GM12878 (cell line): ENCODE data around the gene RNF169. TPM values are rescaled to one million over a fixed set of nuclear protein-coding genes. Genes with fewer than 3 reads are reported as not detected.
"Not testable (repeated sequence)": the region's sequence is repeated elsewhere in the genome, so short reads cannot be mapped to it uniquely, and the experiment has no call there.

Source experiments
- ATAC-seq: fragments of 200-7000 bp; cut with Tn5 transposase; 3 replicates; pipeline ENCODE4 v1.9.1; 2020; ENCODE audit warnings: mild to moderate bottlenecking, moderate library complexity
- BruUV-seq: library from RNA; stranded (reverse); fragments of 400-500 nt; replicated peaks from 2 replicates; lab custom pipeline; 2021; lab: Mats Ljungman, UMichigan
- CTCF ChIA-PET: fragments of 300-600 bp; sonication (Branson Sonifier 250); formaldehyde crosslinking; extraction: SDS; loops from one replicate; lab custom pipeline; 2021; ENCODE audit warnings: inconsistent platforms; lab: Yijun Ruan, JAX
- POLR2A ChIA-PET: fragments of 350-600 bp; formaldehyde crosslinking; extraction: SDS; loops from one replicate; lab custom pipeline; 2021; ENCODE audit warnings: inconsistent platforms; lab: Charles Lee
- RAD21 ChIA-PET: fragments of 300-600 bp; sonication (Branson Sonifier 250); formaldehyde crosslinking; loops from one replicate; lab custom pipeline; 2023; ENCODE audit warnings: antibody characterized with exemption; ENCODE audit not compliant: unreplicated experiment; lab: Charles Lee
- SMC1A ChIA-PET: fragments of 300-600 bp; sonication (Branson Sonifier 250); formaldehyde crosslinking; loops from one replicate; lab custom pipeline; 2023; ENCODE audit not compliant: unreplicated experiment, uncharacterized antibody; lab: Charles Lee
- DNase-seq: peaks from one replicate; pipeline ENCODE4 v3.0.0-alpha.2; 2011; ENCODE audit warnings: low read depth, low spot score
- FAIRE-seq: peaks from 3 replicates; lab custom pipeline; 2011; peaks lifted over from hg19 to GRCh38; lab: Jason Lieb, UNC
- H2AFZ ChIP-seq: 2 replicates; pipeline ENCODE4 v1.6.0; 2011; ENCODE audit warnings: low read depth, low read length, control low read depth; ENCODE audit not compliant: control insufficient read depth
- H3K27ac ChIP-seq: 2 replicates; pipeline ENCODE4 v1.5.1; 2011; ENCODE audit warnings: control low read depth; ENCODE audit not compliant: control insufficient read depth, insufficient read depth
- H3K27me3 ChIP-seq, 2 experiments: replicated peaks in 1 of 2; 2 replicates each; pipeline versions ENCODE4 v1.6.0 to v1.6.1; 2011; ENCODE audit warnings: low read length in 1 of 2; ENCODE audit not compliant: control insufficient read depth in 2 of 2, insufficient read depth in 2 of 2
- H3K36me3 ChIP-seq, 2 experiments: 2 replicates each; pipeline ENCODE4 v1.5.1; 2011; ENCODE audit warnings: low read length in 1 of 2; ENCODE audit not compliant: control insufficient read depth in 2 of 2, insufficient read depth in 2 of 2
- H3K4me1 ChIP-seq: 2 replicates; pipeline ENCODE4 v1.6.1; 2011; ENCODE audit warnings: mild to moderate bottlenecking, low read length, moderate library complexity, mixed read lengths; ENCODE audit not compliant: control insufficient read depth, insufficient read depth
- H3K4me2 ChIP-seq: 2 replicates; pipeline ENCODE4 v1.6.0; 2011; ENCODE audit warnings: control low read depth; ENCODE audit not compliant: control insufficient read depth, insufficient read depth
- H3K4me3 ChIP-seq: fragments of 200-600 bp; sonication (generic); 2 replicates; pipeline ENCODE4 v1.5.1; 2016
- H3K79me2 ChIP-seq: 2 replicates; pipeline ENCODE4 v1.6.0; 2011; ENCODE audit warnings: low read length; ENCODE audit not compliant: control insufficient read depth, insufficient read depth
- H3K9ac ChIP-seq: 2 replicates; pipeline ENCODE4 v1.8.0; 2011; ENCODE audit warnings: low read length, control low read depth, mixed read lengths; ENCODE audit not compliant: control insufficient read depth, insufficient read depth
- H3K9me3 ChIP-seq: replicated peaks from 3 replicates; pipeline ENCODE4 v1.5.1; 2011; ENCODE audit warnings: mild to moderate bottlenecking, low read length; ENCODE audit not compliant: control insufficient read depth, insufficient read depth
- H4K20me1 ChIP-seq: 2 replicates; pipeline ENCODE4 v1.6.0; 2011; ENCODE audit not compliant: control insufficient read depth, insufficient read depth
- CBX5 ChIP-seq: sonication (generic); IDR thresholded peaks from 2 replicates; pipeline ENCODE4 v1.6.1; 2016; ENCODE audit warnings: low read depth, moderate library complexity, mild to moderate bottlenecking, inconsistent platforms
- MXI1 ChIP-seq: fragments of 150-350 bp; IDR thresholded peaks from 2 replicates; pipeline ENCODE4 v1.6.1; 2011; ENCODE audit warnings: low read depth, mild to moderate bottlenecking, inconsistent platforms, low read length, improper control_type of control experiment
- PAX8 ChIP-seq: fragments of 450-650 bp; IDR thresholded peaks from 2 replicates; pipeline ENCODE4 v1.6.1; 2017; ENCODE audit warnings: mild to moderate bottlenecking, moderate library complexity
- POU2F2 ChIP-seq: IDR thresholded peaks from 3 replicates; pipeline ENCODE4 v1.6.1; 2011; ENCODE audit warnings: low read depth, mild to moderate bottlenecking, low read length, borderline replicate concordance
- RAD21 ChIP-seq: IDR thresholded peaks from 2 replicates; pipeline ENCODE4 v1.6.1; 2011; ENCODE audit warnings: mild to moderate bottlenecking, low read depth, low read length, moderate library complexity; ENCODE audit not compliant: insufficient read depth
- WGBS: methylation state at CpG from one replicate; pipeline ENCODE4 v1.1.6; 2016; ENCODE audit warnings: low lambda C conversion rate; ENCODE audit not compliant: insufficient replicate concordance, insufficient coverage; ENCODE audit errors: missing lambda C conversion rate; 5-methylcytosine and 5-hydroxymethylcytosine counted together
- in situ Hi-C: fragments of 300-500 bp; cut with MboI; formaldehyde crosslinking; loops from 9 replicates; pipeline ENCODE4 v1.14.3; 2018; ENCODE audit warnings: mixed read lengths
- intact Hi-C: fragments of 100-400 bp; cut with micrococcal nuclease; formaldehyde crosslinking; loops from one replicate; pipeline ENCODE4 v1.14.2; 2022; ENCODE audit not compliant: unreplicated experiment
- polyA plus RNA-seq, 11 experiments: library from polyadenylated mRNA; depleted of rRNA in 4 of 11; unstranded in 6 of 11; stranded (reverse) in 5 of 11; fragments of >200 nt; fragmentation: Nextera tagmentation in 4 of 11; fragmentation: Illumina TruSeq in 1 of 11; extraction: Ambion mirVana in 4 of 11; extraction: Trizol in 1 of 11; gene quantifications; 1 replicate in 1 of 11; 2 replicates in 10 of 11; pipeline versions ENCODE4 v1.2.1 to v1.2.3, GENCODE V29; 2011 to 2016; ENCODE audit warnings: inconsistent platforms in 2 of 11, missing spikeins in 2 of 11, low read depth in 1 of 11
- total RNA-seq, 4 experiments: library from RNA; depleted of rRNA in 3 of 4; stranded (reverse); fragments of >200 nt in 3 of 4; fragmentation: Illumina TruSeq in 1 of 4; extraction: Trizol in 1 of 4; gene quantifications; 2 replicates each; pipeline versions ENCODE4 v1.2.1 to v1.2.3, GENCODE V29; 2013 to 2021
- TF ChIP-seq, protein P1 (sequence below): fragments of 450-650 bp; formaldehyde crosslinking; IDR thresholded peaks from 2 replicates; pipeline ENCODE4 v1.4.0; 2022; ENCODE audit warnings: mild to moderate bottlenecking, moderate library complexity
- TF ChIP-seq, protein P2 (sequence below): fragments of 450-650 bp; IDR thresholded peaks from 2 replicates; pipeline ENCODE4 v1.6.1; 2016; ENCODE audit warnings: mild to moderate bottlenecking, moderate library complexity, borderline replicate concordance

Gene RNF169
- total and polyA plus RNA-seq, 10 of the 15 experiments (the other 5 are each of a cell fraction or from before 2014, with no cell fraction given): 0.32 to 13.2 (median 6.4) TPM

DNA sequence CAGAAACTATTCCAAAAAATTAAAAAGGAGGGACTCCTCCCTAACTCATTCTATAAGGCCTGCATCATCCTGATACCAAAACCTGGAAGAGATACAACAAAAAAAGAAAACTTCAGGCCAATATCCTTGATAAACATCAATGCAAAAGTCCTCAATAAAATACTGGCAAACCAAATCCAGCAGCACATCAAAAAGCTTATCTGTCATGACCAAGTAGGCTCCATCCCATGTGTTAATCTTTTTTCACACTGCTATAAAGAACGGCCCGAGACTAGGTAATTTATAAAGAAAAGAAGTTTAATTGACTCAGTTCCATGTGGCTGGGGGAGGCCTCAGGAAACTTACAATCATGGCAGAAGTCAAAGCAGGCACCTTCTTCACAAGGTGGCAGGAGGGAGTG, 76.9 kb downstream of the RNF169 start:
- H3K4me2 ChIP-seq, H3K9ac ChIP-seq, H4K20me1 ChIP-seq, FAIRE-seq, BruUV-seq, H3K27me3 ChIP-seq, ATAC-seq, DNase-seq, RAD21 ChIA-PET, POLR2A ChIA-PET, H3K4me1 ChIP-seq, H3K4me3 ChIP-seq, in situ Hi-C loops, intact Hi-C loops, SMC1A ChIA-PET, H3K27ac ChIP-seq, H2AFZ ChIP-seq, H3K79me2 ChIP-seq: not testable (repeated sequence)
- CTCF ChIA-PET: interaction anchor here (0.5 kb wide), 1 partner anchor 603 kb away, joined by 3 read pairs; no protein-coding TSS in a partner anchor
- 100% methylated on average over 2 of the region's 2 CpGs for WGBS
- H3K36me3 ChIP-seq: peaks cover 1 to 22% of the 10 kb centered on the region in 2 experiments; a peak in 3 of 4 replicates
- H3K9me3 ChIP-seq: peaks cover 19% of the 10 kb centered on the region

DNA sequence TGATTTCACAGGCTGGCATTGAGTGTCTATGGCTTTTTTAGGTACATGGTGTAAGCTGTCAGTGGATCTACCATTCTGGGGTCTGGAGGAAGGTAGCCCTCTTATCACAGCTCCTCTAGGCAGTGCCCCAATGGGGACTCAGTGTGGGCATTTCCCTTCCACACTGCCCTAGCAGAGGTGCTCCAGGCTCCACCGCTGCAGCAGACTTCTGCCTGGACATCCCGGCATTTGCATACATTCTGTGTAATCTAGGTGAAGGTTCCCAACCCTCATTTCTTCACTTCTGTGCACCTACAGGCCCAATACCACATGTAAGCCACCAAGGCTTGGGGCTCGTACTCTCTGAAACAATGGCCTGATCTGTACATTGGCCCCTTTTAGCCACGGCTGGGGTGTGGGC, 78.3 kb downstream of the RNF169 start:
- in situ Hi-C loops (no loop called here), intact Hi-C loops (no loop called here)
- WGBS: 98% methylated on average over 4 of the region's 4 CpGs
- BruUV-seq: no TSS peak
- no peak for TF ChIP-seq MXI1
- no peak for TF ChIP-seq RAD21
- TF ChIP-seq CBX5: peak; percentile 71; the same call in 1 of the 2 replicates
- TF ChIP-seq PAX8: no peak
- TF ChIP-seq, protein P1, sequence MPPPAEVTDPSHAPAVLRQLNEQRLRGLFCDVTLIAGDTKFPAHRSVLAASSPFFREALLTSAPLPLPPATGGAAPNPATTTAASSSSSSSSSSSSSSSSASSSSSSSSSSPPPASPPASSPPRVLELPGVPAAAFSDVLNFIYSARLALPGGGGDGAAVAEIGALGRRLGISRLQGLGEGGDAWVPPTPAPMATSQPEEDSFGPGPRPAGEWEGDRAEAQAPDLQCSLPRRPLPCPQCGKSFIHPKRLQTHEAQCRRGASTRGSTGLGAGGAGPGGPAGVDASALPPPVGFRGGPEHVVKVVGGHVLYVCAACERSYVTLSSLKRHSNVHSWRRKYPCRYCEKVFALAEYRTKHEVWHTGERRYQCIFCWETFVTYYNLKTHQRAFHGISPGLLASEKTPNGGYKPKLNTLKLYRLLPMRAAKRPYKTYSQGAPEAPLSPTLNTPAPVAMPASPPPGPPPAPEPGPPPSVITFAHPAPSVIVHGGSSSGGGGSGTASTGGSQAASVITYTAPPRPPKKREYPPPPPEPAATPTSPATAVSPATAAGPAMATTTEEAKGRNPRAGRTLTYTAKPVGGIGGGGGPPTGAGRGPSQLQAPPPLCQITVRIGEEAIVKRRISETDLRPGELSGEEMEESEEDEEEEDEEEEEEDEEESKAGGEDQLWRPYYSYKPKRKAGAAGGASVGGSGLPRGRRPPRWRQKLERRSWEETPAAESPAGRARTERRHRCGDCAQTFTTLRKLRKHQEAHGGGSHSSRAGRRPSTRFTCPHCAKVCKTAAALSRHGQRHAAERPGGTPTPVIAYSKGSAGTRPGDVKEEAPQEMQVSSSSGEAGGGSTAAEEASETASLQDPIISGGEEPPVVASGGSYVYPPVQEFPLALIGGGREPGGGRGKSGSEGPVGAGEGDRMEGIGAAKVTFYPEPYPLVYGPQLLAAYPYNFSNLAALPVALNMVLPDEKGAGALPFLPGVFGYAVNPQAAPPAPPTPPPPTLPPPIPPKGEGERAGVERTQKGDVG: no peak
- TF ChIP-seq POU2F2: peak; percentile 75; the same call in 1 of the 3 replicates
- TF ChIP-seq, protein P2, sequence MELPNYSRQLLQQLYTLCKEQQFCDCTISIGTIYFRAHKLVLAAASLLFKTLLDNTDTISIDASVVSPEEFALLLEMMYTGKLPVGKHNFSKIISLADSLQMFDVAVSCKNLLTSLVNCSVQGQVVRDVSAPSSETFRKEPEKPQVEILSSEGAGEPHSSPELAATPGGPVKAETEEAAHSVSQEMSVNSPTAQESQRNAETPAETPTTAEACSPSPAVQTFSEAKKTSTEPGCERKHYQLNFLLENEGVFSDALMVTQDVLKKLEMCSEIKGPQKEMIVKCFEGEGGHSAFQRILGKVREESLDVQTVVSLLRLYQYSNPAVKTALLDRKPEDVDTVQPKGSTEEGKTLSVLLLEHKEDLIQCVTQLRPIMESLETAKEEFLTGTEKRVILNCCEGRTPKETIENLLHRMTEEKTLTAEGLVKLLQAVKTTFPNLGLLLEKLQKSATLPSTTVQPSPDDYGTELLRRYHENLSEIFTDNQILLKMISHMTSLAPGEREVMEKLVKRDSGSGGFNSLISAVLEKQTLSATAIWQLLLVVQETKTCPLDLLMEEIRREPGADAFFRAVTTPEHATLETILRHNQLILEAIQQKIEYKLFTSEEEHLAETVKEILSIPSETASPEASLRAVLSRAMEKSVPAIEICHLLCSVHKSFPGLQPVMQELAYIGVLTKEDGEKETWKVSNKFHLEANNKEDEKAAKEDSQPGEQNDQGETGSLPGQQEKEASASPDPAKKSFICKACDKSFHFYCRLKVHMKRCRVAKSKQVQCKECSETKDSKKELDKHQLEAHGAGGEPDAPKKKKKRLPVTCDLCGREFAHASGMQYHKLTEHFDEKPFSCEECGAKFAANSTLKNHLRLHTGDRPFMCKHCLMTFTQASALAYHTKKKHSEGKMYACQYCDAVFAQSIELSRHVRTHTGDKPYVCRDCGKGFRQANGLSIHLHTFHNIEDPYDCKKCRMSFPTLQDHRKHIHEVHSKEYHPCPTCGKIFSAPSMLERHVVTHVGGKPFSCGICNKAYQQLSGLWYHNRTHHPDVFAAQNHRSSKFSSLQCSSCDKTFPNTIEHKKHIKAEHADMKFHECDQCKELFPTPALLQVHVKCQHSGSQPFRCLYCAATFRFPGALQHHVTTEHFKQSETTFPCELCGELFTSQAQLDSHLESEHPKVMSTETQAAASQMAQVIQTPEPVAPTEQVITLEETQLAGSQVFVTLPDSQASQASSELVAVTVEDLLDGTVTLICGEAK: no peak
- Histone ChIP-seq H3K9ac (no peak overlapping the region), H3K4me2 (no peak overlapping the region), H3K4me3 (no peak overlapping the region), H3K27me3 (no peaks in the 10 kb centered on the region), H3K4me1 (no peaks in the 10 kb centered on the region), H3K36me3 (peaks cover 1 to 16% of the 10 kb centered on the region in 2 experiments; a peak in 3 of 4 replicates), H2AFZ (no peak overlapping the region), H3K79me2 (no peaks in the 10 kb centered on the region), H3K27ac (no peak overlapping the region), H4K20me1 (no peaks in the 10 kb centered on the region), H3K9me3 (peaks cover 19% of the 10 kb centered on the region)
- ChIA-PET RAD21 (no interaction called here), SMC1A (no interaction called here), POLR2A (no interaction called here), CTCF (no interaction called here)
- FAIRE-seq: no peak
- no peak for ATAC-seq
- DNase-seq: no peak
